Esophagus muscularis mucosa (tissue), 4 donors: Measurements from ENCODE around the gene SPIRE1. TPM values are rescaled to one million over a fixed set of nuclear protein-coding genes. Genes with fewer than 3 reads are reported as not detected.

Source experiments
- DNase-seq: peaks from one replicate; pipeline ENCODE4 v3.0.0-alpha.2; 2017; ENCODE audit errors: extremely low spot score
- H3K27ac ChIP-seq, 4 donors: fragments of 200-600 bp; sonication (generic); replicated peaks in 1 of 4; 1 replicate in 3 of 4; 2 replicates in 1 of 4; pipeline ENCODE4 v1.5.1; 2016 to 2019; ENCODE audit warnings: mild to moderate bottlenecking in 1 of 4
- H3K27me3 ChIP-seq, 4 donors: fragments of 200-600 bp; sonication (generic); one replicate each; pipeline versions ENCODE4 v1.5.1 to v1.6.0; 2016 to 2019
- H3K36me3 ChIP-seq, 4 donors: fragments of 200-600 bp; sonication (generic); one replicate each; pipeline ENCODE4 v1.5.1; 2016 to 2019
- H3K4me1 ChIP-seq, 4 donors: fragments of 200-600 bp; sonication (generic); one replicate each; pipeline ENCODE4 v1.5.1; 2016 to 2019
- H3K4me3 ChIP-seq, 4 donors: fragments of 200-600 bp; sonication (generic); 1 replicate in 2 of 4; 2 replicates in 2 of 4; pipeline ENCODE4 v1.5.1; 2016 to 2019; ENCODE audit warnings: mild to moderate bottlenecking in 4 of 4, moderate library complexity in 1 of 4
- H3K9me3 ChIP-seq, 4 donors: fragments of 200-600 bp; sonication (generic); 1 replicate in 3 of 4; 2 replicates in 1 of 4; pipeline ENCODE4 v1.5.1; 2016 to 2019
- EP300 ChIP-seq: sonication (generic); formaldehyde crosslinking; IDR thresholded peaks from one replicate; pipeline ENCODE4 v1.6.1; 2017; ENCODE audit warnings: antibody characterized with exemption
- POLR2A ChIP-seq: fragments of 450-650 bp; IDR thresholded peaks from one replicate; pipeline ENCODE4 v1.6.1; 2017; ENCODE audit warnings: antibody characterized with exemption, moderate library complexity, mild to moderate bottlenecking, low read depth
- POLR2AphosphoS5 ChIP-seq, 2 donors: sonication (generic); formaldehyde crosslinking; IDR thresholded peaks; one replicate each; pipeline ENCODE4 v1.6.1; 2017; ENCODE audit warnings: antibody characterized with exemption in 2 of 2
- WGBS: methylation state at CpG from one replicate; pipeline ENCODE4 v1.1.5; 2018; 5-methylcytosine and 5-hydroxymethylcytosine counted together
- intact Hi-C: fragments of 100-400 bp; cut with DNase I; formaldehyde crosslinking; loops from one replicate; pipeline ENCODE4 v1.15.1; 2023
- total RNA-seq, 4 donors: library from RNA; depleted of rRNA; stranded (reverse); fragments of >200 nt; gene quantifications; one replicate each; pipeline versions ENCODE4 v1.1.0 to v1.2.1, GENCODE V29; 2016
- TF ChIP-seq, protein P1 (sequence below), 3 experiments: fragments of 200-600 bp in 2 of 3; fragments of 450-650 bp in 1 of 3; sonication (generic) in 2 of 3; IDR thresholded peaks; one replicate each; pipeline ENCODE4 v1.5.1; 2017 to 2019; ENCODE audit warnings: antibody characterized with exemption in 3 of 3, mild to moderate bottlenecking in 2 of 3, moderate library complexity in 1 of 3

Gene SPIRE1
- total RNA-seq, 4 donors from 2014 or later: 33.2 to 48.3 (median 40.2) TPM

DNA sequence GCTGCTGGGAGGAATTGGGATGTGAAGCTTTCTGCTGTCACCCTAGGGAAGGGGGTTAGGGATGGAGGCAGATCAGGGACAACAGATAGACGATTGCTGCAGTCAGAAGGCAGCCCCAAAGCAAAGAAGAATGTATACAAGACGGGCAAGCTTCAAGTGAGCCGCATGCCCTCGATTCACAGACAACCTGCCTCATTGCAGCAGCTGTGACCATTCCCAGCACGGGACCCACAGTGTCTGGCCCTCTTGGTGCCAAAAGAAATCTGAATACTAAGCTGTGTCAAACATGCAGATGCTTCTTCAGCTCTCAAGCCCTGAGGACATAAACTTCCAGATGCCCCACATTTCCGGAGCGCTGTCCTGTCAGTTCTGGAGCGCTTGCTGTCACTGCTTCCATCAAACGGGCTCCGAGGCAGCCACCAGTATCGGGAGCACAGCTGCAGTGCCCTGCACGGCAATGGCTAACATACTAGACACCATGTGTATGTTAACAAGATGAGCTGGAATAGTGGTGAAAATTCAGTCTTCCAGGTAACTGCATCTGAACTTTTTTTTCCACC lies 216.4 kb downstream of the SPIRE1 start:
- no peaks in the 10 kb centered on the region for H3K27me3 ChIP-seq
- TF ChIP-seq EP300: no peak
- TF ChIP-seq POLR2AphosphoS5 (IDR thresholded peaks at IDR 0.05): no peak
- no peak for TF ChIP-seq POLR2A
- TF ChIP-seq, protein P1, sequence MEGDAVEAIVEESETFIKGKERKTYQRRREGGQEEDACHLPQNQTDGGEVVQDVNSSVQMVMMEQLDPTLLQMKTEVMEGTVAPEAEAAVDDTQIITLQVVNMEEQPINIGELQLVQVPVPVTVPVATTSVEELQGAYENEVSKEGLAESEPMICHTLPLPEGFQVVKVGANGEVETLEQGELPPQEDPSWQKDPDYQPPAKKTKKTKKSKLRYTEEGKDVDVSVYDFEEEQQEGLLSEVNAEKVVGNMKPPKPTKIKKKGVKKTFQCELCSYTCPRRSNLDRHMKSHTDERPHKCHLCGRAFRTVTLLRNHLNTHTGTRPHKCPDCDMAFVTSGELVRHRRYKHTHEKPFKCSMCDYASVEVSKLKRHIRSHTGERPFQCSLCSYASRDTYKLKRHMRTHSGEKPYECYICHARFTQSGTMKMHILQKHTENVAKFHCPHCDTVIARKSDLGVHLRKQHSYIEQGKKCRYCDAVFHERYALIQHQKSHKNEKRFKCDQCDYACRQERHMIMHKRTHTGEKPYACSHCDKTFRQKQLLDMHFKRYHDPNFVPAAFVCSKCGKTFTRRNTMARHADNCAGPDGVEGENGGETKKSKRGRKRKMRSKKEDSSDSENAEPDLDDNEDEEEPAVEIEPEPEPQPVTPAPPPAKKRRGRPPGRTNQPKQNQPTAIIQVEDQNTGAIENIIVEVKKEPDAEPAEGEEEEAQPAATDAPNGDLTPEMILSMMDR (IDR thresholded peaks at IDR 0.05): no peak
- H3K27ac ChIP-seq: no peak overlapping the region
- H3K36me3 ChIP-seq: peaks cover 8 to 52% (median 25%) of the 10 kb centered on the region in 4 donors
- 88% methylated on average over 11 of the region's 12 CpGs for WGBS
- intact Hi-C loops: no loop called here
- H3K4me1 ChIP-seq: no peaks in the 10 kb centered on the region
- no peak for DNase-seq
- peaks cover 0 to 19% (median 8%) of the 10 kb centered on the region in 4 donors for H3K9me3 ChIP-seq
- no peak overlapping the region for H3K4me3 ChIP-seq

DNA sequence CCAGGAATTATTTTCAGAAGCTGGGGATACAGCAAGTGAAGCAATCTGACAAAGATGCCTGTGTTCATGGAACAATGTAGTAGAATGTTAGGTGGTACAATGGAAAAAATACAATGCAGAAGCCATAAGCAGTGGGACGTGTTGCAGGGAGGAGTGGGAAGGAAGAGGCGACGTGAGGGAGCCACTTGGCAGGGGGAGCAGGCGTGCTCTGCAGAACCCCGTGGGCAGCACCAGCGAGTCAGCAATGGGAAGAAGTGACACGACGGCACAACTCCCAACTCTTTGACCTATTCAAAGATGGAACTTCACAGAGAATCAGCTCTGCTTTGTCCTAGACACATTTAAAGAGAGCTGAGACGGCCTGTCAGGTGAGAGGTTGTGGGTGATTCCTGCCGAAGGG lies 219.7 kb downstream of the SPIRE1 start:
- peaks cover 0 to 54% (median 21%) of the 10 kb centered on the region in 4 donors for H3K36me3 ChIP-seq
- H3K9me3 ChIP-seq: peaks cover 0 to under 1% (median 0%) of the 10 kb centered on the region in 4 donors
- no peaks in the 10 kb centered on the region for H3K27me3 ChIP-seq
- H3K27ac ChIP-seq: no peak overlapping the region
- intact Hi-C loops: no loop called here
- TF ChIP-seq, protein P1 (IDR thresholded peaks at IDR 0.05): no peak
- no peak for TF ChIP-seq POLR2A
- TF ChIP-seq EP300: no peak
- TF ChIP-seq POLR2AphosphoS5 (IDR thresholded peaks at IDR 0.05): no peak
- WGBS: 91% methylated on average over 10 of the region's 10 CpGs
- no peak overlapping the region for H3K4me3 ChIP-seq
- H3K4me1 ChIP-seq: no peaks in the 10 kb centered on the region
- DNase-seq: no peak

GRCh38 chr18:12435867-12436266 lies 222.0 kb downstream of the SPIRE1 start:
- intact Hi-C loops: no loop called here

DNA sequence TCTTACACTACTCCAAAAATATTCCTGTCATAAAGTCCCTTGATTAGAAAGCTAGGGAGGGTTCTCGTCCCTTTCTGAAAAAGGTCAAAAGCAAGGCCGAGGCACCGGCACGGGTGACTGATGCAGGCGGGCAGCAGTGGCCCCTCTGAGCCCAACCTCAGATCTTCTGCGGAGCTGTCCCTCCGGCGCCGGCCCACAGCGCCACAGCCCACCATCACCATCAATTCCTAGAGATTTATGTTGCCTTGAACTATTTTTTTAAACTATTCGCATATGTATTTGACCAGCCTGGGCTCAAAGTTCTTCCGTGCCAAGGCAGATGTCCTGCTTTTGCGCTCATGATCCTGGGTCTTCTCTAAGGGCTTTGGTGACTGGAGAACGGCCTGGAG lies 223.4 kb downstream of the SPIRE1 start:
- Histone ChIP-seq H3K27ac (no peak overlapping the region), H3K36me3 (peaks cover 8 to 84% (median 49%) of the 10 kb centered on the region in 4 donors), H3K4me3 (no peak overlapping the region), H3K4me1 (no peaks in the 10 kb centered on the region), H3K27me3 (no peaks in the 10 kb centered on the region), H3K9me3 (no peaks in the 10 kb centered on the region)
- DNase-seq: no peak
- TF ChIP-seq, protein P1 (IDR thresholded peaks at IDR 0.05): no peak
- no peak for TF ChIP-seq POLR2AphosphoS5 (IDR thresholded peaks at IDR 0.05)
- intact Hi-C loops: no loop called here
- WGBS: 93% methylated on average over 11 of the region's 14 CpGs

More at GRCh38 chr18:12435867-12436266, 222.0 kb downstream of the SPIRE1 start:
- Histone ChIP-seq H3K27me3 (no peaks in the 10 kb centered on the region), H3K27ac (no peak overlapping the region), H3K4me1 (no peaks in the 10 kb centered on the region), H3K36me3 (peaks cover 8 to 78% (median 42%) of the 10 kb centered on the region in 4 donors), H3K4me3 (no peak overlapping the region), H3K9me3 (no peaks in the 10 kb centered on the region)
- no peak for TF ChIP-seq EP300
- TF ChIP-seq POLR2AphosphoS5 (IDR thresholded peaks at IDR 0.05): no peak
- TF ChIP-seq, protein P1 (IDR thresholded peaks at IDR 0.05): no peak
- TF ChIP-seq POLR2A: no peak
- WGBS: 95% methylated on average over 8 of the region's 8 CpGs
- no peak for DNase-seq
